K562 (cell line): ENCODE data around the gene RPL29. TPM values are rescaled to one million over a fixed set of nuclear protein-coding genes. Genes with fewer than 3 reads are reported as not detected.

Source experiments
- GTF2E2 ChIP-seq: fragments of 200-800 bp; sonication (Bioruptor generic); IDR thresholded peaks from 2 replicates; pipeline ENCODE4 v1.6.1; 2016; ENCODE audit warnings: missing genetic modification characterization, missing compliant biosample characterization
- PML ChIP-seq: IDR thresholded peaks from 2 replicates; pipeline ENCODE4 v1.6.1; 2012; ENCODE audit warnings: low read length, inconsistent platforms
- ZZZ3 ChIP-seq: fragments of 450-650 bp; IDR thresholded peaks from 2 replicates; pipeline ENCODE4 v1.6.1; 2016; ENCODE audit warnings: antibody characterized with exemption, mild to moderate bottlenecking, moderate library complexity
- polyA plus RNA-seq, 8 experiments: library from polyadenylated mRNA; depleted of rRNA in 4 of 8; stranded (reverse) in 5 of 8; unstranded in 3 of 8; fragments of >200 nt; fragmentation: Nextera tagmentation in 2 of 8; fragmentation: Illumina TruSeq in 1 of 8; extraction: Ambion mirVana in 2 of 8; extraction: Trizol in 1 of 8; gene quantifications; 2 replicates each; pipeline versions ENCODE4 v1.2.1 to v1.2.3, GENCODE V29; 2011 to 2014; ENCODE audit warnings: inconsistent platforms in 1 of 8, missing spikeins in 1 of 8
- total RNA-seq, 7 experiments: library from RNA; depleted of rRNA in 6 of 7; stranded (reverse); fragments of >200 nt in 6 of 7; fragmentation: Illumina TruSeq in 2 of 7; extraction: Trizol in 2 of 7; gene quantifications; 2 replicates each; pipeline versions ENCODE4 v1.2.1 to v1.2.3, GENCODE V29; 2011 to 2021; ENCODE audit warnings: low replicate concordance in 1 of 7
- TF ChIP-seq, protein P1 (sequence below): fragments of 450-650 bp; IDR thresholded peaks from 2 replicates; pipeline ENCODE4 v1.6.1; 2017; ENCODE audit warnings: antibody characterized with exemption
- TF ChIP-seq, protein P2 (sequence below), 2 experiments: fragments of 450-650 bp in 1 of 2; IDR thresholded peaks; 2 replicates each; pipeline ENCODE4 v1.6.1; 2011 to 2017; ENCODE audit warnings: low read depth in 2 of 2, antibody characterized with exemption in 1 of 2, borderline replicate concordance in 1 of 2, low read length in 1 of 2, mild to moderate bottlenecking in 1 of 2, mixed read lengths in 1 of 2; ENCODE audit not compliant: control insufficient read depth in 1 of 2

Gene RPL29
- total and polyA plus RNA-seq, 9 of the 15 experiments (the other 6 are each of a cell fraction or from before 2014, with no cell fraction given) = 568 to 1,475 (median 1,104) TPM

- TF ChIP-seq, protein P1, sequence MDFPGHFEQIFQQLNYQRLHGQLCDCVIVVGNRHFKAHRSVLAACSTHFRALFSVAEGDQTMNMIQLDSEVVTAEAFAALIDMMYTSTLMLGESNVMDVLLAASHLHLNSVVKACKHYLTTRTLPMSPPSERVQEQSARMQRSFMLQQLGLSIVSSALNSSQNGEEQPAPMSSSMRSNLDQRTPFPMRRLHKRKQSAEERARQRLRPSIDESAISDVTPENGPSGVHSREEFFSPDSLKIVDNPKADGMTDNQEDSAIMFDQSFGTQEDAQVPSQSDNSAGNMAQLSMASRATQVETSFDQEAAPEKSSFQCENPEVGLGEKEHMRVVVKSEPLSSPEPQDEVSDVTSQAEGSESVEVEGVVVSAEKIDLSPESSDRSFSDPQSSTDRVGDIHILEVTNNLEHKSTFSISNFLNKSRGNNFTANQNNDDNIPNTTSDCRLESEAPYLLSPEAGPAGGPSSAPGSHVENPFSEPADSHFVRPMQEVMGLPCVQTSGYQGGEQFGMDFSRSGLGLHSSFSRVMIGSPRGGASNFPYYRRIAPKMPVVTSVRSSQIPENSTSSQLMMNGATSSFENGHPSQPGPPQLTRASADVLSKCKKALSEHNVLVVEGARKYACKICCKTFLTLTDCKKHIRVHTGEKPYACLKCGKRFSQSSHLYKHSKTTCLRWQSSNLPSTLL = no peak
- no peak for TF ChIP-seq PML
- no peak for TF ChIP-seq ZZZ3
- no peak for TF ChIP-seq GTF2E2 (tag)
- TF ChIP-seq, protein P2, sequence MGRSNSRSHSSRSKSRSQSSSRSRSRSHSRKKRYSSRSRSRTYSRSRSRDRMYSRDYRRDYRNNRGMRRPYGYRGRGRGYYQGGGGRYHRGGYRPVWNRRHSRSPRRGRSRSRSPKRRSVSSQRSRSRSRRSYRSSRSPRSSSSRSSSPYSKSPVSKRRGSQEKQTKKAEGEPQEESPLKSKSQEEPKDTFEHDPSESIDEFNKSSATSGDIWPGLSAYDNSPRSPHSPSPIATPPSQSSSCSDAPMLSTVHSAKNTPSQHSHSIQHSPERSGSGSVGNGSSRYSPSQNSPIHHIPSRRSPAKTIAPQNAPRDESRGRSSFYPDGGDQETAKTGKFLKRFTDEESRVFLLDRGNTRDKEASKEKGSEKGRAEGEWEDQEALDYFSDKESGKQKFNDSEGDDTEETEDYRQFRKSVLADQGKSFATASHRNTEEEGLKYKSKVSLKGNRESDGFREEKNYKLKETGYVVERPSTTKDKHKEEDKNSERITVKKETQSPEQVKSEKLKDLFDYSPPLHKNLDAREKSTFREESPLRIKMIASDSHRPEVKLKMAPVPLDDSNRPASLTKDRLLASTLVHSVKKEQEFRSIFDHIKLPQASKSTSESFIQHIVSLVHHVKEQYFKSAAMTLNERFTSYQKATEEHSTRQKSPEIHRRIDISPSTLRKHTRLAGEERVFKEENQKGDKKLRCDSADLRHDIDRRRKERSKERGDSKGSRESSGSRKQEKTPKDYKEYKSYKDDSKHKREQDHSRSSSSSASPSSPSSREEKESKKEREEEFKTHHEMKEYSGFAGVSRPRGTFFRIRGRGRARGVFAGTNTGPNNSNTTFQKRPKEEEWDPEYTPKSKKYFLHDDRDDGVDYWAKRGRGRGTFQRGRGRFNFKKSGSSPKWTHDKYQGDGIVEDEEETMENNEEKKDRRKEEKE (IDR thresholded peaks at IDR 0.05; ENCODE audit: borderline replicate concordance in 1 of 2, control insufficient read depth in 1 of 2, low read depth in 2 of 2, low read length in 1 of 2) = no peak
These were observed 37.2 kb upstream of the RPL29 start (continued) for GRCh38 chr3:52032702-52033408.
